ENCODE results near the gene AMER2. TPM values are rescaled to one million over a fixed set of nuclear protein-coding genes. Genes with fewer than 3 reads are reported as not detected.

AMER2 gene
- total RNA-seq, 1 donor from 2014 or later: 143 TPM

Small RNA genes within 50 kb of the gene (small RNA-seq; reads per million reads assigned to genes)
- gene AL359757.1: not detected
- gene AL359757.2: not detected

Other genes with a start within 250 kb of the AMER2 start
- 0.41 TPM for gene PABPC3, start 76.2 kb downstream of the AMER2 start, total RNA-seq
- 42.4 TPM for gene MTMR6, start 115.2 kb upstream of the AMER2 start, total RNA-seq
- 107 TPM for gene NUP58, start 129.3 kb upstream of the AMER2 start, total RNA-seq
- gene ATP8A2, start 199.7 kb upstream of the AMER2 start, total RNA-seq: 63.6 TPM

Measured in frontal cortex (tissue), 1 donor.